Fibroblast of upper back skin (primary cell): Measurements from ENCODE around the gene DLD.
"Not testable (repeated sequence)": the region's sequence is repeated elsewhere in the genome, so short reads cannot be mapped to it uniquely, and the experiment has no call there.

Experiments used
- DNase-seq: peaks from one replicate; pipeline ENCODE4 v3.0.0-alpha.2; 2013

DLD gene

DNA sequence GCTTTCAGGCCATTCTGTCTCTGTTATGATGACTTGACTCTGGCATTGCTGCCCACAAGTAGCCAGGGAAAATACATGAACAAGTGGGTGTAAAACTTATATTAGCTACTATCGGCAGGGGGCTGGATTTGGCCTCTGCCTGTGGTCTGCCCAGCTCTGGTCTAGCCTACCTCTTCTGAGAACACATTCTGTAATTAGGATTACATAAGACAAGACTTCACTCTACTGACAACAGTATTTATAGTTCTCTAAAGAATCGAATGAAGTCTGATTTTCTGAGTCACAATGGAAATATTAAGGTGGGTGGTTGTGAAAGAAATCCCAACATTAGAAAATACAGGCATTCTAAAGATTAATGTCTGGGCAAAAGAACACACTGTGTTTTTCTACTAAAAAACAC, 55.5 kb downstream of the DLD start:
- peak; percentile 70 for DNase-seq

DNA sequence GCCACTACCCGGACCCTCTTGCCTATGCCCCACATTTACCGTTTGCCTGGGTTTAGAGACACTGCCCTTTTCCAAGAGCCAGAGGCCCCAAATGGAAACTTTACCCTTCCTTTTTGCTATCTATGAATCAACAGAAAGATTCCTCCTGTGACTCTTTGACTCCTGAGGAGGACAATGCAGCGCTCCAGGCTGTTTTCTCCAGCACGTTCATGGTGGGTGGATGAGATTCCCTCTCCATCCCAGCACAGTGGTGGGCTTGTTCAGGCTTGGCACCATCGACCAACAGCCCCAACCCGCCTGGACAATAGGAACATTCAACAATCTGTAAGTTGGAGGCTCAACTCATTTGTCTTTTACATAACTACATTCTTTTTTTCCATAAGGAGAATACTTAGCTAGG, 55.9 kb downstream of the DLD start:
- DNase-seq: no peak

DNA sequence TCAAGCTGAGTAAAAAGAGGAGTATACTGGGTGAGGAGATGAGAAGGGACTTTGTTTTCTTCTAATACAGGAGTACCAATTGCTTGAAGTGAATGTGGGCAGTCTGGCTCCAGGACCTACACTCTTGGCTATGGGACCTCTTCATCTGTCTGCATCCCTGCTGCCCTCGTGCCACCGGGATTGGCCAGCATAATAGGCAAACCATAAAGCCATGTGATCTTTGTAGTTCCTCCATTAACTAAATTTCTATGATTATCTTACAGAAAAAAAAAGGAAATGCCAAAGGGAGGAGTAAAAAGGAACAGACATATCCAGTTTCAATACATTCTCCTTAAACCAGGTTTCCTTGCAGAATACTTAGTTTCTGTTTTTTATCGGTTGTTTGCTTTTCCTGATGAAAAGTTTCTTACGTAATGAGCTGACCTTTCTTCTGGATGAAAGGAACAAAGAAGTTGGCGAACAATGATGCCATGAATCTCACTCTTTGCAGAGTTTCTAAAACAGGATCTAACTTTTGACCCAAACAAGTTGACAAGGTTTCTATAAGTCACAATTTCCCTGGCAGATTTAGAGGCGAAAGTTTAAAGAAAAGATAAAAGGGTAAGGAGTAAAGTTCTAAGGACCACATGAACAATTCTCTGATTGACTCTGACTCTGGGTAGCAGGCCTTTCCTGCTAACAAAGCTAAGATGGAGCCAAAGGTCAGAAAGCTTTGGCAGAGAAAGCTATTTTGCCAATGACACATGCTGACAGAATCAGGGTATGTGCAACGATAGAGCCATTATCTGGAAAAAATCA, 57.9 kb downstream of the DLD start:
- DNase-seq: peak; percentile 86

DNA sequence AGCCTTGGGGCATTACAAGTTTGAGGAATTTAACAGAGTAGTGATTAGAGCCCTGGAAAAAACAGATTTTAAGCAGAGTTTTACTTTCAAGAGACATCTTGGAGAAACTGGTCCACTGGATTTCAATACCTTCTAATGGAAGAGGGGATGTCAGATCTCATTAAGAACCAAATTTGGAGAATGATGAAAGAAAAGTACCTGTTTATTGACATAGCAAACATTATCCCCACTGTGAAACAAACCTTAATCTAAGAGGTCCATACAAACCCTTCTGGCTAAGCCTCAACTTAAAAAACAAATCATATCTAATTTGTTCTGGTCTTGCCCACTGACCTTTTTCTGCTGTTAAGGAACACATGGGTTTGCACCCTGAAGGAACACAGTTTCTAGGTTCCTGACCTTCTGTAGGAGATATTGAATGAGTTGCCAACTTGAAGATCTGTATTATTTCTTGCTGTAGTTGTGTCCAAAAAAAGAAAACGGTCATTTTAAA, 58.5 kb downstream of the DLD start:
- DNase-seq: no peak

DNA sequence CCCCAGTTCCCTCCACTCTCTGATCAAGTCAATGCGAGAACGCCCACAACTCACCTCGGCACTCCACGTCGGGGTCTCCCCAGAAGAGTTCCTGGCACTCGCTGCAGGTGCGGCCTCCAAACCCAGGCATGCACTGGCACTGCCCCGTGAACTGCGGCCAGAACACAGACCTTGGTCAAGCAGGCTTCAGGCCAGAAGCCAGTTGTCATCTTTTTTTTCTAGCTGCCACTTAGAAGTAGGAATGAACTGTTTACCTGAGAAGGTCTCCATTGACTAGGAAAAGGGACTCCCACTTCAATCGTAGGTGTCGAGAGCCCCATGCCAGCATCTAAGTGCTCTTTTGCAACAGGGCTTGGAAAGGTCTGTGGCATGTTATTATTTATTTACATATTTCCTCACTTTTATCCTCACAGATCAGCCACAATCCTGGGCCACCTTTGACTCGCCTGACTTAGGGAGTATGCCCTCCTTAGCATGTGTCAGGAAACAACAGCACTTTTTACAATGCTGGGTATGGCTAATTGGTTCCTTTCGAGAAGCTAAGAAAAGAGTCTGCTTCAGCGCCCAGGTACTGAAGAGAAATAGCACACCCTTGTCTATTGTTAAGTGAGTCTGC, 60.3 kb downstream of the DLD start:
- no peak for DNase-seq

DNA sequence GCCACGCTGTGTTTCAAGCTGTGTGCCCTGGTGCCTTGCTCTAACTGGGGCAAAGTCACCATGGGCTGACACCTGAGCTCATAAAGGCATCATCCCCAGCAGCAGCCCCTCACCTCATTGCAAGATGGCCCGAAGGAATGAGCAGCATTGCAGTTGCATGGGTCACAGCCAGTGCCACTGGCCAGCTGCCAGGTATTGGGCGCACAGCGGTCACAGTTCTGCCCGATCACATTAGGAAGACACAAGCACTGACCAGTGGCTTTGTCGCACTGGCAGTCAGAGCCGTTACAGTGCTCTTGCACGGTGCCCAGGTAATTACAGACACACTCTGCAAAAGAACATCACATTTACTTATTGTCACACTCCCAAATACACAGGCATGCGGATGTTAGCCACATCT, 60.9 kb downstream of the DLD start:
- no peak for DNase-seq

DNA sequence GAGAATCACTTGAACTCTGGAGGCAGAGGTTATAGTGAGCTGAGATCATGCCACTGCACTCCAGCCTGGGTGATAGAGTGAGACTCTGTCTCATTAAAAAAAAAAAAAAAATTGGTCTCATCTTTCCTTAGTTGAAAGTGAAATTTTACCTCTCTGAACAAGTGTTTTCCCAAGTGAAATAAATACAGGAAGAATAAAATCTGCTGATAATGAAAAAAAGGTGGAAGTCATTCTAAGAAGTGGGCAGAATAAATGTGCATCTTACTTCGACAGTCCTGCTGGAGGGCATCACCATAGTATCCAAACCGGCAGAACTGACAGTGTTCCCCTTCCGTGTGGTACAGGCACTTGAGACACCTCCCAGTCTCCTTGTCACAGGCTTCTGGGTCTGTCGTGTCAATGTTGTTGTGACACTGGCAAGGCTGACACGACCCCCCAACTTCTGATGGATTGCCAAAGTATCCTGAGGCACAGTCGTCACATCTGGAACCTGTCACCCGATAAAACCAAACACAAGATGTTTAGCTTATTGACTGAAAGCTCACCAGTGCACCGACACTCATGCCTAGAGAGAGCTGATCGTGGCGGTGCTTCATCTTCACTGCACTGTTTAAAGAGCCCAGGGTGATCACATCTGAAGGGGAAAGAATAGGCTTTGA, 62.4 kb downstream of the DLD start:
- no peak for DNase-seq

DNA sequence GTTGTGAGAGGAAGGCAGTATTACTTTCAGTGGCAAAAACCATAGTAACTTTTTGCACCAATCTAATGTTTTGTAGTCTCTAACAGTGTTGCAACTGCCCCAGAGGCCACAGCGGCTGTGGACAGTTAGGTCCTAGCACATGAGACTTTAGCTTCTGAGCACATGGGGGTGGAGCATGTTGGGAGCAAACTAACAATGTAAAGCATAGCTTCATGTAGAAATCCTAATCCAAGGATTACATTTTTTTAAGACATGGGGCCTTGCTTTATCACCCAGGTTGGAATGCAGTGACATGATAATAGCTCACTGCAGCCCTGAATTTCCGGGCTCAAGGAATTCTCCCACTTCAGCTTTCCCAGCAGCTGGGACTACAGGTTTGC, 62.9 kb downstream of the DLD start:
- DNase-seq: no peak

DNA sequence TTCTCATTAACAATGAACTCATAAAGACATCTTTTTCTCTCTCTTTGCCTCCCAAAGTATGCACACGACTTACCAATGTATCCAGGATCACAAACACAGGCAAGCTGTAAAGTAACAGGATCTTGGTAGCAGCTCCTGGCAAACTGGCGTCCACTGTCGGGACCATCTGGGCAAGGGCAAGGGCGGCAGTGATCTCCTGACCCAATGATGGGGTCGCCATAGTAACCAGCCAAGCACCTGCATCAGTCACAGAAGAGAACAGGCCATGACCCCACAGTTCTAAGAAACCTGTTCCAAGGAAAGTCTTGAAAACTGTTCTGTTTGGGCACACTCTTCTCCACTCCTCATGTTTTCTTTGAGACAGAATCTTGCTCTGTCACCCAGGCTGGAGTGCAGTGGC, 64.4 kb downstream of the DLD start:
- DNase-seq: no peak

DNA sequence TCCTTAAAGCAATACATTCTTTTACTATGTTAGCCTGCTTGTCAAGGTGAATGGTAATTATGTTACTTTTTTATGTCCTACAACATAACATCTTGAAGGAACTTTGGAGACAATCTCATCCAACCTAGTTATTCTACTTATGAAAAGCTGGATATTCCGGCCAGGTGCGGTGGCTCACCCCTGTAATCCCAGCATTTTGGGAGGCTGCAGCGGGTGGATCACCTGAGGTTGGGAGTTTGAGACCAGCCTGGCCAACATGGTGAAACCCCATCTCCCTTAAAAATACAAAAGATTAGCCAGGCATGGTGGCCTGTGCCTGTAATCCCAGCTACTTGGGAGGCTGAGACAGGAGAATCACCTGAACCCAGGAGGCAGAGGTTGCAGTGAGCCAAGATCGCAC, 66.0 kb downstream of the DLD start:
- not testable (repeated sequence) for DNase-seq

DNA sequence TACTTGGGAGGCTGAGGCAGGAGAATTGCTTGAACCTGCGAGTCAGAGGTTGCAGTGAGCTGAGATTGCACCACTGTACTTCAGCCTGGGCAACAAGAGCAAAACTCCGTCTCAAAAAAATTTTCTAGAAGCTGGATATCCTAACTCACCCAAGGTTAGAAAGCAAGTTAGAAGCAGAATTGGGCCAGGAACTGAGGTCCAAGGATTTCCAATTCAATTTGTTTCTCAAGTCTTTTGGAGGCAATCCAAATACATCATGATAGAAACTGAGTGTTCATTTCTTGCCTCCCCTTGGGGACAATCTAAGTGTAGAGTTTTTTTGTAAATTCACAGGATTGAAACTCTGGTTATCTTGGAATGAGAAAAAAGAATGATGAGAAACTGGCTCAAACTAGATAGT, 66.5 kb downstream of the DLD start:
- no peak for DNase-seq

DNA sequence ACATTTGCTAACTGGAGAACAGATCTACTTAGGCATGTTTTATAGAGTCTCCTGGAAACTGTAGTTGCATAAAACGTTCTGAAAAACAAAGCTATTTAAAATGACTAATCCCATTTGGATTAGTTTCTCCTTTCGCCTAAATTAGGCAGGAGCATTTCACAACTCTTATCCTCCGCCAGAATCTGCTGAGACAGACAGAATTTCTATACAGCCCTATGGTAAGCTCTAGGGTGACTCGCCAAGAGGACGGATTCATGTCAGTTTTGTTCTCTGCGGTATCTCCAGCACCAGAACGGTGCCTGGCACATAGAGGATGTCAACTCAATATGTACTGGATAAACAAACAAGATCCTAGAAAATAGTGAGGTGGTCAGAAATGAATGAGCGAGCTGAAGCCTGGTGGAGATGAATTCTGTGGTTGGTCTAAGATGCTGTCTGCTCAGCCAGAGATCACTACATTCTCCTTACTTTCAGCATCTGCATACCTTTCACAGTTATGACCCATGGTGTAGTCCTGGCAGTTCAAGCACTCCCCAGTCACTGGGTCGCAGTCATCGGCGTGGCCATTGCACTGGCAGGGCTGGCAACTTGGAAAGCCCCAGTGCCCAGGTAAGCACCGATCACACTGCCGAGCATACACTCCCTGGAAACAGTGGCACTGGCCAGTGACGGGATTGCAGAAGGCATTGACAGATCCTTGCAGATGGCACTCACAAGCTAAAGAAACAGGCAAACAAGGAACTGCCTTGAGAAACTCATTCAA, 68.0 kb downstream of the DLD start:
- peak; percentile 84 for DNase-seq

DNA sequence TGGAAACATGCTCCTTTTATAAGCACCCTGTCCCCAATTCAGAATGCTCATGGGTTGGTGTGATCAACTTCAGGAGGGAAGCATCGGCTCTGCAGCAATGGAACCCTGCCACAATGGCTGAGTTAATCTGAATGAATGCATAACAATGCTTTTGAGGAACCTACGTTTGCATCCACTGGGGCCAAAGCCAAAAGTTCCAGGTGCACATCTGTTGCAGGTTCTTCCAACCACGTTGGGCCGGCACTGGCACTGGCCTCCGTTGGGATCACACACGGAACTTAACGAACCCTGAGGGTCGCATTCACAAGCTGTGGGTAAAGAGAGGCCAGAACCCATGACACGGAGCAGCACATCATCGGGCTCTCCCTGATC, 68.5 kb downstream of the DLD start:
- DNase-seq: no peak

DNA sequence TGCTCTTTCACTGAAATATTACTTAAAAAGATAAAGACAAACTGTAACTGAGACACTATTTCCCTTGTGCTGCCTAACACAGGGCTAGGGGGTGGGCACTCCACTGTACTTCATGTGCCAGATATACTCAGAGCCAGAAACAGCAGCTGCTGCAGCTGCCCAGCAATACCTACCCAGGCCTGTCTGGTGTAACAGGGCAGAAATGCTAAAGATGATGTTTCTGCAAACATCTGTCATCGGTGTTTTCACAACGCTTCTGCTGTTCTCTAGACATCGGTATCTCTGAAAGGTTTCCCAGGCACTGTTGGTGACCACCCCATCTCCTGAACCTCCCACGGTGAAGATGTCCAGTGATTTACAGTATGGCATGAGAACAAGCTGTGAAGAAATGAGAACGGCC, 69.3 kb downstream of the DLD start:
- DNase-seq: no peak

DNA sequence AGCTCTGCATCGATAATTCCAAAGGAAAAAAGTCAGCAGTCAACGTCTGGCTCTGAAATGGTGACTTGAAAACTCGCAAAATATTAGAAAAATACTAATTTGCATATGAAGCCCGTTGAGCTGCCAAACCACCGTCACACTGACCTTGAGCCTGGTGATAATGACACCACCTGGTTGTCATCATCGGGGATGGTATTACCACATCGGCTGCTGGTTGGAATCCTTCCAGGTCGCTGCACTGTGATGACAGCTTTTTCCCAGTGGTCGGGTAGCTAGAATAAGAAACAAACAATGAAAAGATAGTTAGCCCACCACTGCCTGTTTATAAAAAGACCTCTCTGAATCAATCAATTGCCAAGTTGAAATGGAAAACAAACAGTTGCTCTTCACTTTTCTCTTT, 70.4 kb downstream of the DLD start:
- no peak for DNase-seq

DNA sequence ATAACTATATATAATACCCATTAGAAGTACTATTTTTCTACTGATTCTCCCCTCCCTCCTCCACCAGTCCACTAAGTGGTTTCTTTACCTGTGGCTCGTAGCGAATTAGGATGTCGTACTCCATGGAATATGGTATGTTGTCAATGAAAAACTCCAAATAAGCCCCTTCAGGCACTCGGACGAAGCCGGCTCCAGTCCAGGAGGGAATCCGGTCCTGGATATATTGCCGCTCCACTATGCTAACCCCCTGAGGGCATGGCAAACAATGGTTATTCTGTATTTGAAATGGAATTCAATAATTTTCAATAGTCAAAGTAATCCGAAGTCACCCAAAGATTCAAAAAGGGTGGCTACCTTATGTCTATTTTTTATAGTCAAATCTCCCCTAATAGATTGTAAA, 71.8 kb downstream of the DLD start:
- no peak for DNase-seq

DNA sequence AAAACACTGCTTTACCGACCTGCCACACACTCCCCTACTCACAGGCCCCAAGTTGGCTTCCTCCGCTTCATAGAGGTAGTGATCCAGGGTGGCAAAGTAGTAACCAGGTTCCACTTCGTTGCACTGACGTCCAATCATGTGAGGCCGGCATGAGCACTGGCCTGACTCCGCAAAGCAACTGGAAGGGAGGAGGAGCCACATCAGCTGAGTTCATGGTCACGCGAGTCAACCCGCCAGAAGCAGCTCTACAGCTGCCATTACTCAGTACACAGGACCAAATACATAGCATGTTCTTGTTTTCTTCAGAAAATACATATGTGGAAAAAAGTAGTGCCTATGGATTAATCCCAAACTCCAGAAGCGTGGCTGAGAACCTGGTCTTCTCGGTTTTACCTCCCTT, 73.5 kb downstream of the DLD start:
- no peak for DNase-seq

DNA sequence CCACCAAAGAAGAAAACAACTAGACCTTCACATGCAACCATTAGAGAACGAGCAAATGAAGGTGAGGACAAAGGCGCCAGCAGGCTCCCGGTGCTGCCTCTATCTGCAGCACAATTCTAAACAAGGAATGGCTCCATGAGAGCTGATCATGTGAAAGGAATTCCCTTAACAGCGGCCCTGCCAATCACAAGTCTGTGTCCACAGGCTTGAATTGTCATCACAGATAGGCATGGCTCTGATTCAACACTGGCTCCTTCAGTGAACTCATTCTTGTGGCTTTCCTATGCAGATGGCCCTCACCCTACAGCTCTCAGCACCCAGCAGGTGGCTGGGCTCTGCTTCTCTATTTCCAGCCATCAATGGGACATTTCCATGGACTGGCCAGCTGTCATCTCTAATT, 75.7 kb downstream of the DLD start:
- DNase-seq: peak; percentile 78

DNA sequence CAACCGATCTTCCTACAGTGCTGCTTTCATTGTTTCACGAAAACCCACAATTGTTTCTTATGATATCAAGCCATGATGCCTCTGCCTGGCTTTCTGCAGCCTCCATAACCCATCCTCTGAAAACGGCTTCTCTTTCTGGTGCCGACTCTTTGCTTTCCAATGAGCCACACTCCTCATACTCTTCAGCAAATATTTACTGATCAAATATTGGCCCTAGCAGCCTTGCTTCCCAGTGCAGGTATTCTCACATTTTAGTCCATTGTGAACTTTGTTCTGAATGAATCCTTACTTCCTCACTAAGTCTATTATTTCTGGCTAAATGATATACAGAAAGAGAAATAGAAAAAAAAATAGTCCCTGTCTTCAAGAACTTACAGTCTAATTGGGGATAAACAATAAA, 76.4 kb downstream of the DLD start:
- DNase-seq: no peak

DNA sequence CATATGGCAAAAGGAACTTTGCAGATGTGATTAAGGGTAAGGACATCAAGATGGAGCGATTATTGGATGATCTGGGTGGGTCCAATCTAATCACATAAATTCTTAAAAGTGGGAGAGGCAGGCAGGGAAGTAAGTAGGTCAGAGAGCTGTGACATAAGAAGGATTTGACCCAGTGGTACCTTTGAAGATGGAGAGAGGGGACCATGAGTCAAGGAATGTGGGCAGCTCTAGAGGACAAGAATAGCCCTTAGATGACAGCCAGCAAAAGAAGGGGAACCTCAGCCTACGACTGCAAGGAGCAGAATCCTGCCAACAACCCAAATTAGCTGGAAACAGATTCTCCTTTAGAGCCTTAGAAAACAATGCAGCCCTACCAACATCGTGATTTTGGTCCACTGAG, 77.5 kb downstream of the DLD start:
- no peak for DNase-seq

DNA sequence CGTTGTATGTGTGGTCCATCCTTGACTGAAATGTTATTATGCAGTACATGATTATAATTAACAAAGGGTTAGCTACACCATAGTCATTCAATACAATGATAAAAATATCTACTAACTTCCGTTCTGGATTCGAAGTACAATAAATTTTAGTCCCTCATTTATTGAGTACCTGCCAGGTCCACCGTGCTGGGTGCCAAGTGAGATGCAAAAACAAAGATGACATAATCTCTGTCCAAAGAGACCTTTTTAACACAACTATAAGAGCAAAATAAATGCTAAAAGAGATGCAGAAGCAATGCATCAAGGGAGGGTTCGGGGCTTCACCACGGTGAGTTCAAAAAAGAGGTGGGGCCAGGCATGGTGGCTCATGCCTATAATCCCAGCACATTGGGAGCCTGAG, 78.9 kb downstream of the DLD start:
- DNase-seq: no peak
